Measurements from ENCODE around the gene TBL3. TPM values are rescaled to one million over a fixed set of nuclear protein-coding genes. Genes with fewer than 3 reads are reported as not detected.
A peak's percentile ranks its signal among the peaks of the same experiment; 100 is the strongest.

The TBL3 gene
- total and polyA plus RNA-seq, 12 donors = 18.5 to 71.1 (median 22.3) TPM

DNA sequence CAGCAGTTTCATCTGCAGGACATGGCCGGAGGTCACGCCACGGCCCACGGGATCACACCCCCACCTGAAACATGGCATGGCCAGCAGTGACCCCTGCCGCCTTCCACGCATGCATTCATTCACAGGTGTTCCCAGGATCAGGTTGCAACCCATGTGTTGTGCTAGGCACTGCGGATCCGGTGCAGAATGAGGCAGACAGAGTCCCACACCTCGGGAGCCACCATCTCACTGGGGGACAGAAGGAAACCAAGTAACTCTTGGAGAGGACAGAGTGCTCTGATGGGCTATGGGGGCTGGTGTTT is 24.5 kb upstream of the TBL3 start:
- ATAC-seq (no peak), DNase-seq (no peak)
- H3K9me3 ChIP-seq = no peaks in the 10 kb centered on the region
- TF ChIP-seq, protein P1, sequence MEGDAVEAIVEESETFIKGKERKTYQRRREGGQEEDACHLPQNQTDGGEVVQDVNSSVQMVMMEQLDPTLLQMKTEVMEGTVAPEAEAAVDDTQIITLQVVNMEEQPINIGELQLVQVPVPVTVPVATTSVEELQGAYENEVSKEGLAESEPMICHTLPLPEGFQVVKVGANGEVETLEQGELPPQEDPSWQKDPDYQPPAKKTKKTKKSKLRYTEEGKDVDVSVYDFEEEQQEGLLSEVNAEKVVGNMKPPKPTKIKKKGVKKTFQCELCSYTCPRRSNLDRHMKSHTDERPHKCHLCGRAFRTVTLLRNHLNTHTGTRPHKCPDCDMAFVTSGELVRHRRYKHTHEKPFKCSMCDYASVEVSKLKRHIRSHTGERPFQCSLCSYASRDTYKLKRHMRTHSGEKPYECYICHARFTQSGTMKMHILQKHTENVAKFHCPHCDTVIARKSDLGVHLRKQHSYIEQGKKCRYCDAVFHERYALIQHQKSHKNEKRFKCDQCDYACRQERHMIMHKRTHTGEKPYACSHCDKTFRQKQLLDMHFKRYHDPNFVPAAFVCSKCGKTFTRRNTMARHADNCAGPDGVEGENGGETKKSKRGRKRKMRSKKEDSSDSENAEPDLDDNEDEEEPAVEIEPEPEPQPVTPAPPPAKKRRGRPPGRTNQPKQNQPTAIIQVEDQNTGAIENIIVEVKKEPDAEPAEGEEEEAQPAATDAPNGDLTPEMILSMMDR (IDR thresholded peaks at IDR 0.05) = no peak
- no peak overlapping the region for H3K4me3 ChIP-seq
- H3K27me3 ChIP-seq = no peaks in the 10 kb centered on the region
- intact Hi-C loops (cut with DNase I) = no loop called here
- H3K36me3 ChIP-seq = peaks cover 0 to 3% (median 0%) of the 10 kb centered on the region in 9 donors
- 90% methylated on average over 9 of the region's 9 CpGs for WGBS, 2 donors
- H3K27ac ChIP-seq = peak overlapping the region in 2 of 10 donors; percentile 10 to 26
- H3K4me1 ChIP-seq = peaks cover 3 to 28% (median 15%) of the 10 kb centered on the region in 9 donors

DNA sequence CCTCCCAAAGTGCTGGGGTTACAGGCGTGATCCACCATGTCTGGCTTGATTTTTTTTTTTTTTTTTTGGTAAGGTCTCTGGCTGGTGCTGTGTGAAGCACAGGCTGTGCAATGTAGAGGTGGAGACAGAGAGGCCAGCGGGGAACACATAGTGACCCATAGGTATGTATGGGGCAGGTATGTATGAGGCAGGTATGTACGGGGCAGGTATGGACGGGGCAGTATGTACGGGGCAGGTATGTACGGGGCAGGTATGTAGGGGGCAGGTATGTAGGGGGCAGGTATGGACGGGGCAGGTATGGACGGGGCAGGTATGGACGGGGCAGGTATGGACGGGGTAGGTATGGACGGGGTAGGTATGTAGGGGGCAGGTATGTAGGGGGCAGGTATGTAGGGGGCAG is 22.3 kb upstream of the TBL3 start:
- Histone ChIP-seq H3K4me3 (no peak overlapping the region), H3K9me3 (no peaks in the 10 kb centered on the region), H3K27me3 (no peaks in the 10 kb centered on the region), H3K4me1 (peaks cover 0 to 37% (median 12%) of the 10 kb centered on the region in 9 donors), H3K36me3 (peaks cover 0 to 7% (median 0%) of the 10 kb centered on the region in 9 donors), H3K27ac (no peak overlapping the region)
- TF ChIP-seq, protein P1 (IDR thresholded peaks at IDR 0.05) = no peak
- WGBS, 2 donors = 93 to 95% methylated on average over 9 to 11 of the region's 11 CpGs
- ATAC-seq (no peak), DNase-seq (no peak)
- intact Hi-C loops (cut with DNase I) = no loop called here

DNA sequence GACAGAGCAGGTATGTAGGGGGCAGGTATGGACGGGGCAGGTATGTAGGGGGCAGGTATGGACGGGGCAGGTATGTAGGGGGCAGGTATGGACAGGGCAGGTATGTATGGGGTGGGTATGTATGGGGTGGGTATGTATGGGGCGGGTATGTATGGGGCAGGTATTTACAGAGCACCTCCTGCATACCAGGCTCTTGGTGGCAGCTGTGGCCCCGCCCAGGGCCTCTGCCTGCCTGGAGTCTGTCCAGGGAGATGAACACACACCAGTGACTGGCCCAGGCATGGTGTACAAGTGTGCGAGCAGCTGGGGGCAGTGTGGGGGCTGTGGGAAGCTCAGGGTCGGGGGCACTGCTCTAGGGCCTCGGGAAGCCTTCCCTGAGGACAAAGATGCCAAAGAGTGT is 21.8 kb upstream of the TBL3 start:
- Histone ChIP-seq H3K27me3 (no peaks in the 10 kb centered on the region), H3K27ac (peak overlapping the region; percentile 36 to 92 (median 78)), H3K4me3 (no peak overlapping the region), H3K9me3 (no peaks in the 10 kb centered on the region), H3K36me3 (peaks cover 0 to 5% (median 0%) of the 10 kb centered on the region in 9 donors), H3K4me1 (peaks cover 0 to 41% (median 12%) of the 10 kb centered on the region in 9 donors)
- TF ChIP-seq, protein P1 (IDR thresholded peaks at IDR 0.05) = no peak
- intact Hi-C loops (cut with DNase I) = no loop called here
- DNase-seq = no peak
- WGBS, 2 donors = 51 to 58% methylated on average over 7 of the region's 7 CpGs
- peak; percentile 10 to 45 (median 16) for ATAC-seq

DNA sequence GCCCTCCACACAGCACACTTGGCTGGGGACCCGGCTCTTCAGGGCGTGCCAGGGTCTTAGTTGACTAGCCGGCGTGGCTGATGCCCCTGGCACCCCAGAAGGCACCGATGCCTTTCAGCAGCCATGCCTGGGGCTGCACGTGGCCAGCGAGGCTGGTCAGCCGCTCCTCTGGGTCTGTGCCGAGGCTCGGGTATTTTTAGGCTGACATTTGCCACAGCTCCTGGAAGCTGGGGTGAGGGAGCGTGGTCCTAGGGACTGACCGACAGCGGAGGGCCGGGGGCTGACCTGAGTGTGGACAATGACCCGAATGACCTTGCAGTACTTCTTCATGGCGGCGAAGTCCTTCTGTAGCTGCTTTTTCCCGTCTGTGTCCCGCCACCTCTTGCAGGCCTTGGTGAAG is 21.3 kb upstream of the TBL3 start:
- peak; percentile 32 to 75 (median 68) for ATAC-seq
- 46 to 62% methylated on average over 19 of the region's 19 CpGs for WGBS, 2 donors

More for the DNA sequence above, 21.3 kb upstream of the TBL3 start:
- DNase-seq = peak; percentile 61 to 65
- peak overlapping the region; percentile 36 to 92 (median 78) for H3K27ac ChIP-seq
- H3K4me1 ChIP-seq = peaks cover 0 to 36% (median 12%) of the 10 kb centered on the region in 9 donors
- TF ChIP-seq, protein P1 (IDR thresholded peaks at IDR 0.05) = no peak
- H3K9me3 ChIP-seq = no peaks in the 10 kb centered on the region
- no peaks in the 10 kb centered on the region for H3K27me3 ChIP-seq
- intact Hi-C loops (cut with DNase I) = no loop called here
- H3K4me3 ChIP-seq = no peak overlapping the region
- H3K36me3 ChIP-seq = peaks cover 0 to 5% (median 0%) of the 10 kb centered on the region in 9 donors
